Breast epithelium (tissue), 3 donors: ENCODE data around the gene MRPL49.

Experiments used
- POLR2A ChIP-seq: fragments of 450-650 bp; IDR thresholded peaks from one replicate; pipeline ENCODE4 v1.6.1; 2016; ENCODE audit warnings: antibody characterized with exemption, mild to moderate bottlenecking, moderate library complexity
- POLR2AphosphoS5 ChIP-seq, 3 donors: sonication (generic); formaldehyde crosslinking; IDR thresholded peaks; one replicate each; pipeline ENCODE4 v1.6.1; 2017; ENCODE audit warnings: antibody characterized with exemption in 3 of 3
- TF ChIP-seq, protein P1 (sequence below), 3 donors: fragments of 450-650 bp; IDR thresholded peaks; one replicate each; pipeline ENCODE4 v1.5.1; 2016 to 2017; ENCODE audit warnings: antibody characterized with exemption in 3 of 3, mild to moderate bottlenecking in 3 of 3, moderate library complexity in 3 of 3

DNA sequence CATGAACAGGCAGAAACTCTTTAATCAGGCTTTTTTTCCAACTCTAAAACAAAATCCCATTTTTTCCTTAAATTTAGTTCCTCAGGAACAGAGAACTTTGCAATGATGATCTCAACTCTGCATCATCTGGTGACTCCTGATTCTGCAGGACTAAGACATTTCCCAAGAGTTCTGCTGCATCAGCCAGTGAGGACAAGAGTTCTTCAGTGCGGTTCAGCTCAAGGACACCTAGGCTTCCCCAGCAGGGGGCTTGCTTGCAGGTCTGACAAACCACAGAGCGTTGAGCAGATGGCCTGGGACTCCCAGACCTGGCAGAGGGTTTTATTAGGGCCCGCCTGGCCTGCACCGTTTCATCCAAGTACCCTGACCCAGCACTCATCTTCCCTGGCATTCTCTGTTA is 44.7 kb upstream of the MRPL49 start:
- TF ChIP-seq, protein P1, sequence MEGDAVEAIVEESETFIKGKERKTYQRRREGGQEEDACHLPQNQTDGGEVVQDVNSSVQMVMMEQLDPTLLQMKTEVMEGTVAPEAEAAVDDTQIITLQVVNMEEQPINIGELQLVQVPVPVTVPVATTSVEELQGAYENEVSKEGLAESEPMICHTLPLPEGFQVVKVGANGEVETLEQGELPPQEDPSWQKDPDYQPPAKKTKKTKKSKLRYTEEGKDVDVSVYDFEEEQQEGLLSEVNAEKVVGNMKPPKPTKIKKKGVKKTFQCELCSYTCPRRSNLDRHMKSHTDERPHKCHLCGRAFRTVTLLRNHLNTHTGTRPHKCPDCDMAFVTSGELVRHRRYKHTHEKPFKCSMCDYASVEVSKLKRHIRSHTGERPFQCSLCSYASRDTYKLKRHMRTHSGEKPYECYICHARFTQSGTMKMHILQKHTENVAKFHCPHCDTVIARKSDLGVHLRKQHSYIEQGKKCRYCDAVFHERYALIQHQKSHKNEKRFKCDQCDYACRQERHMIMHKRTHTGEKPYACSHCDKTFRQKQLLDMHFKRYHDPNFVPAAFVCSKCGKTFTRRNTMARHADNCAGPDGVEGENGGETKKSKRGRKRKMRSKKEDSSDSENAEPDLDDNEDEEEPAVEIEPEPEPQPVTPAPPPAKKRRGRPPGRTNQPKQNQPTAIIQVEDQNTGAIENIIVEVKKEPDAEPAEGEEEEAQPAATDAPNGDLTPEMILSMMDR (IDR thresholded peaks at IDR 0.05), result no peak
- TF ChIP-seq POLR2A (no peak), POLR2AphosphoS5 (IDR thresholded peaks at IDR 0.05) (no peak)
